Measurements from ENCODE around the gene PIEZO1. TPM values are rescaled to one million over a fixed set of nuclear protein-coding genes. Genes with fewer than 3 reads are reported as not detected.
A peak's percentile ranks its signal among the peaks of the same experiment; 100 is the strongest.

PIEZO1 gene
- total and polyA plus RNA-seq, 9 of the 15 experiments (the other 6 are each of a cell fraction or from before 2014, with no cell fraction given), result 3.6 to 432 (median 131) TPM

DNA sequence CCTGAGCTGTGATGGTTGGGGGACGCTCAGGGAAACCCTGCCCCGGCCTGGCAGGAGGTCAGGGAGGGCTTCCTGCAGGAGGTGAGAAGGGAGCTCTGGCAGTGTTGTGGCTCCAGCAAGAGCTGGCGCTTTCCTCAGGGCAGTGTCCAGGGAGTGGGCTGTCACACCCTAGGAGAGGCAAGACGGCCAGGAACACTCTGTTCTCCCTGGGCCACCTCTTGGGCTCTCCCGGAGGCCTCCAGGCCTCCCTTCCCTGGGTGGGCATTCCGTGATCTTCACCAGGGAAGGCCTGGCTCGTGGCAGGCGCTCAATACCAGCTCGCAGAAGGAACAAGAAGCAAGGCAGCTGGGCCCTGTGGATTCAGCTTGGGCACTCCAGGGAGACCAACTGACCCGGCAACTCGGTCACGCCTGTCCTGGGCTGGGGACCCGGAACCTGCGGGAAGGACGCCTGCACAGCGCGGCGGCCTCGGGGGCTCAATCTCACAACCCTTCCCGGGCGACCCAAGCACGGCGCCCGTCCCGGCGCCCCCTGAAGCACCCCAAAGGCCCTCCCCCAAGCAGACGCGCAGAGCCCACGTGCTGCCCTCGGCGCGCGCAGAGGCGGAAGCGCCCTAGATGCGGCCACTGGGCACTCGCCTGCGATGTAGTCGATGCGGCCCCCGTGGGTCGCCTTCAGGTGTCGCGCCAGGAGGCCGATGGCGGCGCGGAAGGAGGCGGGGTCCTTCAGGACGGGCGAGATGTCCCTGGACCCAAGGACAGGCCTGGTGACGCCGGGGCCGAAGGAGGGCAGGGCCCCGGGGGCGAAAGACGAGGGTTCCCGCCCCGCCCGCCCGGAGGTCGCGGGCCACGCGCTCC is 26.1 kb upstream of the PIEZO1 start (continued):
- TF ChIP-seq, protein P1, sequence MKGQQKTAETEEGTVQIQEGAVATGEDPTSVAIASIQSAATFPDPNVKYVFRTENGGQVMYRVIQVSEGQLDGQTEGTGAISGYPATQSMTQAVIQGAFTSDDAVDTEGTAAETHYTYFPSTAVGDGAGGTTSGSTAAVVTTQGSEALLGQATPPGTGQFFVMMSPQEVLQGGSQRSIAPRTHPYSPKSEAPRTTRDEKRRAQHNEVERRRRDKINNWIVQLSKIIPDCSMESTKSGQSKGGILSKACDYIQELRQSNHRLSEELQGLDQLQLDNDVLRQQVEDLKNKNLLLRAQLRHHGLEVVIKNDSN (CRISPR knock-in tag; IDR thresholded peaks at IDR 0.05), result peak; percentile 95
- no peak for TF ChIP-seq MYNN (IDR thresholded peaks at IDR 0.05)
- TF ChIP-seq MYNN (CRISPR knock-in tag; IDR thresholded peaks at IDR 0.05), result no peak
- TF ChIP-seq KDM5B (IDR thresholded peaks at IDR 0.05; ENCODE audit: insufficient replicate concordance, low read depth, low read length), result peak; percentile 17
- TF ChIP-seq, protein P2, sequence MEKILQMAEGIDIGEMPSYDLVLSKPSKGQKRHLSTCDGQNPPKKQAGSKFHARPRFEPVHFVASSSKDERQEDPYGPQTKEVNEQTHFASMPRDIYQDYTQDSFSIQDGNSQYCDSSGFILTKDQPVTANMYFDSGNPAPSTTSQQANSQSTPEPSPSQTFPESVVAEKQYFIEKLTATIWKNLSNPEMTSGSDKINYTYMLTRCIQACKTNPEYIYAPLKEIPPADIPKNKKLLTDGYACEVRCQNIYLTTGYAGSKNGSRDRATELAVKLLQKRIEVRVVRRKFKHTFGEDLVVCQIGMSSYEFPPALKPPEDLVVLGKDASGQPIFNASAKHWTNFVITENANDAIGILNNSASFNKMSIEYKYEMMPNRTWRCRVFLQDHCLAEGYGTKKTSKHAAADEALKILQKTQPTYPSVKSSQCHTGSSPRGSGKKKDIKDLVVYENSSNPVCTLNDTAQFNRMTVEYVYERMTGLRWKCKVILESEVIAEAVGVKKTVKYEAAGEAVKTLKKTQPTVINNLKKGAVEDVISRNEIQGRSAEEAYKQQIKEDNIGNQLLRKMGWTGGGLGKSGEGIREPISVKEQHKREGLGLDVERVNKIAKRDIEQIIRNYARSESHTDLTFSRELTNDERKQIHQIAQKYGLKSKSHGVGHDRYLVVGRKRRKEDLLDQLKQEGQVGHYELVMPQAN (IDR thresholded peaks at IDR 0.05; ENCODE audit: borderline replicate concordance), result peak; percentile 94; the same call in 1 of the 2 replicates
- no peak for TF ChIP-seq SMAD1 (IDR thresholded peaks at IDR 0.05; ENCODE audit: low read depth, low read length, partially characterized antibody)
- TF ChIP-seq, protein P3, sequence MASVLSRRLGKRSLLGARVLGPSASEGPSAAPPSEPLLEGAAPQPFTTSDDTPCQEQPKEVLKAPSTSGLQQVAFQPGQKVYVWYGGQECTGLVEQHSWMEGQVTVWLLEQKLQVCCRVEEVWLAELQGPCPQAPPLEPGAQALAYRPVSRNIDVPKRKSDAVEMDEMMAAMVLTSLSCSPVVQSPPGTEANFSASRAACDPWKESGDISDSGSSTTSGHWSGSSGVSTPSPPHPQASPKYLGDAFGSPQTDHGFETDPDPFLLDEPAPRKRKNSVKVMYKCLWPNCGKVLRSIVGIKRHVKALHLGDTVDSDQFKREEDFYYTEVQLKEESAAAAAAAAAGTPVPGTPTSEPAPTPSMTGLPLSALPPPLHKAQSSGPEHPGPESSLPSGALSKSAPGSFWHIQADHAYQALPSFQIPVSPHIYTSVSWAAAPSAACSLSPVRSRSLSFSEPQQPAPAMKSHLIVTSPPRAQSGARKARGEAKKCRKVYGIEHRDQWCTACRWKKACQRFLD (CRISPR knock-in tag; IDR thresholded peaks at IDR 0.05), result peak; percentile 72
- TF ChIP-seq, protein P4, sequence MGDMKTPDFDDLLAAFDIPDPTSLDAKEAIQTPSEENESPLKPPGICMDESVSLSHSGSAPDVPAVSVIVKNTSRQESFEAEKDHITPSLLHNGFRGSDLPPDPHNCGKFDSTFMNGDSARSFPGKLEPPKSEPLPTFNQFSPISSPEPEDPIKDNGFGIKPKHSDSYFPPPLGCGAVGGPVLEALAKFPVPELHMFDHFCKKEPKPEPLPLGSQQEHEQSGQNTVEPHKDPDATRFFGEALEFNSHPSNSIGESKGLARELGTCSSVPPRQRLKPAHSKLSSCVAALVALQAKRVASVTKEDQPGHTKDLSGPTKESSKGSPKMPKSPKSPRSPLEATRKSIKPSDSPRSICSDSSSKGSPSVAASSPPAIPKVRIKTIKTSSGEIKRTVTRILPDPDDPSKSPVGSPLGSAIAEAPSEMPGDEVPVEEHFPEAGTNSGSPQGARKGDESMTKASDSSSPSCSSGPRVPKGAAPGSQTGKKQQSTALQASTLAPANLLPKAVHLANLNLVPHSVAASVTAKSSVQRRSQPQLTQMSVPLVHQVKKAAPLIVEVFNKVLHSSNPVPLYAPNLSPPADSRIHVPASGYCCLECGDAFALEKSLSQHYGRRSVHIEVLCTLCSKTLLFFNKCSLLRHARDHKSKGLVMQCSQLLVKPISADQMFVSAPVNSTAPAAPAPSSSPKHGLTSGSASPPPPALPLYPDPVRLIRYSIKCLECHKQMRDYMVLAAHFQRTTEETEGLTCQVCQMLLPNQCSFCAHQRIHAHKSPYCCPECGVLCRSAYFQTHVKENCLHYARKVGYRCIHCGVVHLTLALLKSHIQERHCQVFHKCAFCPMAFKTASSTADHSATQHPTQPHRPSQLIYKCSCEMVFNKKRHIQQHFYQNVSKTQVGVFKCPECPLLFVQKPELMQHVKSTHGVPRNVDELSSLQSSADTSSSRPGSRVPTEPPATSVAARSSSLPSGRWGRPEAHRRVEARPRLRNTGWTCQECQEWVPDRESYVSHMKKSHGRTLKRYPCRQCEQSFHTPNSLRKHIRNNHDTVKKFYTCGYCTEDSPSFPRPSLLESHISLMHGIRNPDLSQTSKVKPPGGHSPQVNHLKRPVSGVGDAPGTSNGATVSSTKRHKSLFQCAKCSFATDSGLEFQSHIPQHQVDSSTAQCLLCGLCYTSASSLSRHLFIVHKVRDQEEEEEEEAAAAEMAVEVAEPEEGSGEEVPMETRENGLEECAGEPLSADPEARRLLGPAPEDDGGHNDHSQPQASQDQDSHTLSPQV (IDR thresholded peaks at IDR 0.05), result 0 out of 2 replicates have a peak, but pooled peaks have one; percentile 41
- TF ChIP-seq JUN (IDR thresholded peaks at IDR 0.05; ENCODE audit: borderline replicate concordance, low read depth, low read length), result no peak
- 0 out of 2 replicates have a peak, but pooled peaks have one; percentile 35 for TF ChIP-seq JUN (CRISPR knock-in tag; IDR thresholded peaks at IDR 0.05; ENCODE audit: borderline replicate concordance)
